HG02973 (cell line): Measurements from ENCODE around the gene JMJD7.

ENCODE experiments used
- ATAC-seq: cut with Tn5 transposase; IDR thresholded peaks from one replicate; pipeline ENCODE4 v1.9.1; 2021; ENCODE audit warnings: moderate library complexity; ENCODE audit not compliant: unreplicated experiment

JMJD7 gene

DNA sequence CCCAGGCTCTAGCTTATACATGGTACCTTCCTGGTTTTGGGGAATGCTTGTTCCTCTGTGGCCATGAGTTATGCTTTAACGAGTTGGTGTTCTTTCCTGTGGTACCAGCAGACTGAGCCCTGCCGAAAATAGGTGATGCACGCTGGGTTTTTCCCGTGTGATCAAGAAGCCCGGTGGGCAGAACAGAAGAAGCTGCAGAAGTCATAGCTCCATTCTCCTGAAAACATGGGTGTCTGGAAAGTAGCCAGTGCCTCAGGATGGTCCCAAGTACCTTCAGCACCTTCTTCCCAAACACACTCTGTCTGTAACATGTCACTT is 28.4 kb upstream of the JMJD7 start:
- no peak for ATAC-seq

DNA sequence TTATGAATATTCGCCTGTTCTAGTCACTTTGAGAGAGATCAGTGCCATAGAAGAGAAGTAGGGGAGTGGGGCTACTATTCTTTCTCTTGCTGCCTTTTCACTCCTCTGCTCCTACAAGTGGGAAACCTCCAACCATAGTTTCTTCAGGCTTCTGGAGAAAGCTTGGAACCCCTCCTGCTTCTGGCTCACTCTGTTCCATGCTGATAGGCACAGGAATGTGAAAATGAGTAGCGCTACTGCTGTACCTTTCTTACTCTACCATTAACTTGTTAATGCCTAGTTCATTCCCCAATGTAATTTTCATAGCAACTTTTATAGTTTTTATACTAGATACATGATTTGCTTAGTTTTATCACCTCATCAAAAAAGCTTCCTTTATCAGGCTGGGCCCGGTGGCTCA is 26.7 kb upstream of the JMJD7 start:
- ATAC-seq = no peak

DNA sequence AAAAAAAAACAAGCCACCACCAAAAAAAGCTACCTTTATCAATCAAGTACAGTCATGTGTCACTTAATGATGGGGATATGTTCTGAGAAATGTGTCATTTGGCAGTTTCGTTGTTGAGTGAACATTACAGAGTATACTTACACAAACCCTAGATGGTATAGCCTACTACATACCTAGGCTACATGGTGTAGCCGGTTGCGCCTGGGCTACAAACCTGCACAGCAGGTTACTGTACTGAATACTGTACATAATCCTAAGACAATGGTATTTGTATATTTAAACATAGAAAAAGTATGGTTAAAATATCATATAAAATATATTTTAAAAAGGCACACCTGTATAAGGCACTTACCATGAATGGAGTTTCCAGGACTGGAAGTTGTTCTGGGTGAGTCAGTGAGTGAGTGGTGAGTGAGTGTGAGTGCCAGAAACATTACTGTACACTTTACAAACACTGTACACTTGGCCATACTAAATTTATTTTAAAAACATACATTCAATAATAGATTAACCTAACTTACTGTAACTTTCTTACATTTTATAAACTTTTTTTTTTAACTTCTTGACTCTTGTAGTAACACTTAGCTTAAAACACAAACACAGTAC is 25.9 kb upstream of the JMJD7 start:
- no peak for ATAC-seq

GRCh38 chr15:41804361-41804760 is 23.5 kb upstream of the JMJD7 start:
- no peak for ATAC-seq

DNA sequence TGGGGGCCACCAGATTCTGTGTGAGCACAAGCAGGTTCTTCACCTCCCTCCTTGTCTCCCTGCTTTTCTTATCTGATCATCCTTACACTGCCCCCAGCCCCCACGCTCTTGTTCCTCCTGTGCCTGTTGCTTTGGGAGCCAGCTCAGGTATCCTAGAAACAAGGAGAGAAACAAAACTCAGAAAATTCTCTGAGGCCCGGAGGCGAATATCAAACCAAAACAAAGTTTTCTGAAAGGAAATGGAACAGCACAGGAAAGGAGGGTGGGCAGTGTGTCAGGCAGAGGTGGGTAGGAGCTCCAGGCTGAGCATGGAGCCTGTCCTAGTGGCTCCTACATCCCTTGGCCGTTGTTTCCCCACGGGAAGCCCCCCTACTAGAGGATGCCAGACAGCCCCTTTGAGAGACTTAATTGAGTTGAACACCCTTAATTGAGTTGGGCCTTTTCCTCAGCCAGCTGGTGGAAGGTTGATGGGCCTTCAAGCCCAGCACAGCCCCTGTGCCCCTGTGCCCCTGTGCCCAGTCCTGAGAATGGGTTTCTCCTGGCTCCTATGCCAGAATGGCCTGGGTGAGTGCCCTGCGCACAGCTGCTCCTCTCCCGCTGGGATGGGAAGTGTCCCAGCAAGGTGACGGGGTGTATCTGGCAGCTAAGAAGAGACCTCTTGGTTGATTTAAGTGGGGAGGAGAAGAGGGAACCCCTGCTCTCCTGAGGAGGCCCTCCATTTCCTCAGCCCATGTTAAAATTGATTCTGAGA is 22.8 kb upstream of the JMJD7 start:
- ATAC-seq = no peak

GRCh38 chr15:41805711-41806110 is 22.2 kb upstream of the JMJD7 start:
- ATAC-seq = no peak

GRCh38 chr15:41806291-41807181 is 21.4 kb upstream of the JMJD7 start:
- no peak for ATAC-seq

DNA sequence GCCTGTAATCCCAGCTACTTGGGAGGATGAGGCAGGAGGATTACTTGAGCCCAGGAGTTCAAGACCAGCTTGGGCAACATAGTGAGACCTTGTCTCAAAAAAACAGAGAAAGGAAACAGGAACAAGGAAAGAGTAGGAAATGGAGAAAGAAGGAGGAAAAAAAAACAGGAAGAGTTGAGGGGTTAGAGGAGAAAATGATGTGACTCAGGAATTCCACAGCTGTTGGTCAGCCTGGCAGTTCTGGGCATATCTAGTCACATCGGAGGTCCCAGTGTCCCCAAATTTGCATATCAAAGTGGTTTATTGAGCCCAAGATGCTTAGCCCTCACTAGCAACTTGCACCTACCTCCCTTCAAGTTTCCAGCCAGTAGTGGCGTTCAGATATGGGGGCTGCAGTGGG is 18.8 kb upstream of the JMJD7 start:
- ATAC-seq = no peak

- no peak for ATAC-seq
Observed at GRCh38 chr15:41809526-41810220, 18.2 kb upstream of the JMJD7 start.

GRCh38 chr15:41810651-41811431 is 17.1 kb upstream of the JMJD7 start:
- ATAC-seq = no peak

DNA sequence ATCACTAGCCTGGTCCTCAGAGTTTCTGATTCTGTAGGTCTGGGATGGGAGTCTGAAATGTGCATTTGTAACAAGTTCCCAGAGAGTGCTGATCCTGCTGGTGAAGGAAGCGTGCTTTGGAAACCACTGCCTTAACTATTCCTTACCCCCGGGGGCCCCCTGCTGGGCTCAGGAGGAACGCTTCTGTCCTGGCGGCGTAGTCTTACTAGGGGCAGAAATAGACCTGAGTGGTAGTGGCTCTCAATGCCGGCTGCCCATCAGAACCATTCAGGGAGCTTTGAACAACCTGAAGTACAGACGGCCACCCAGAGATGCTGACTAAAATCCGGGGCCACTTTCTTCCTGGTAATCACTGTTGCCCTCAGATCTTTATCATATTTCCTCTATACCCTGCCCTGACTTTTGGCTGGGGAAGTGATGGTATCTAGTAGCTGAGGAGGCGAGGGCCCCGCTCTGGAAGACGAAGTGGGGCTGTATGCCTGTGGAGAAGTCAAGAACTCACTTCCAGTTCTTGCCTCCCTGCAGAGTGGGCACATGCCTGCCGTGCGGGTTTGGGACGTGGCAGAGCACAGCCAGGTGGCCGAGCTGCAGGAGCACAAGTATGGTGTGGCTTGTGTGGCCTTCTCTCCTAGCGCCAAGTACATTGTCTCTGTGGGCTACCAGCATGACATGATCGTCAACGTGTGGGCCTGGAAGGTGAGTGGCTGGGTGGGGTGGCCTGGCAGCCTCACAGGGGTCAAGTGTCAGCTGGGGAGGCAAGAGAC is 16.3 kb upstream of the JMJD7 start:
- ATAC-seq = no peak

DNA sequence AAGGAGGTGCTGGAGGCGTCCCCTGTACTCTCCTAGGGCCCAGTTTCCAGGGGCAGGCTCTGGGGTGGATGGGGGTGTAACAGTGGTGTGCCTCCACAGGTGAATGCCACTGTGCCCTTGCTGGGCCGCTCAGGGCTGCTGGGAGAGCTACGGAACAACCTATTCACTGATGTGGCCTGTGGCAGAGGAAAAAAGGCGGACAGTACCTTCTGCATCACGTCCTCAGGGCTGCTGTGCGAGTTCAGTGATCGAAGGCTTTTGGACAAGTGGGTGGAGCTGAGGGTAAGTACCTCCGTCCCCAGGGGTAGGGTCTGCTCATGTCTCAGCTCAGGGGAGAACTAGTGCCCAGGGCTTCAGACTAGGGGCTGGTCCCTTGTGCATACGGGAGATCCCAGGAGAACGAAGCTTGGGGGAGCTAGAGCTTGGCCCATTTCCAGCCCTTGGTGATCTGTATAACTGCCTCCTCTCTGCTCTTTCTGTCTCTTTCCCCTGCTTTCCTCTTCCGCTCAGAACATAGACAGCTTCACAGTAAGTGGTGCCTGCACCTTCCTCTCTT is 15.0 kb upstream of the JMJD7 start:
- ATAC-seq = no peak

- no peak for ATAC-seq
Observed at GRCh38 chr15:41813426-41813825, 14.5 kb upstream of the JMJD7 start.

DNA sequence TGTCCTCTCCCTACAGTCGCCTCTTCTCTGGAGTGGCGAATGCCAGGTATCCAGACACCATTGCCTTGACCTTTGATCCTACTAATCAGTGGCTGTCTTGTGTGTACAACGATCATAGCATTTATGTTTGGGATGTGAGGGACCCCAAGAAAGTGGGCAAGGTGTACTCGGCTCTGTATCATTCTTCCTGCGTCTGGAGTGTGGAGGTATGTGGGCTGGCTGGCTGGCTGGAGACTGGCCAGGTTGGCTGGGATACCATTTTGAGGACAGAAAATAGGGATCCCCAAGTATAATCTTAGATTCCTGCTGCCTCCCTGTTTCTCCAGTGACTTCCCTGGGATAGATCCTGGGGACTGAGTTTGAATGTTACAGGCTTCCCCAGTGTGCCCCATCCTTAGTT is 13.4 kb upstream of the JMJD7 start:
- ATAC-seq = no peak

DNA sequence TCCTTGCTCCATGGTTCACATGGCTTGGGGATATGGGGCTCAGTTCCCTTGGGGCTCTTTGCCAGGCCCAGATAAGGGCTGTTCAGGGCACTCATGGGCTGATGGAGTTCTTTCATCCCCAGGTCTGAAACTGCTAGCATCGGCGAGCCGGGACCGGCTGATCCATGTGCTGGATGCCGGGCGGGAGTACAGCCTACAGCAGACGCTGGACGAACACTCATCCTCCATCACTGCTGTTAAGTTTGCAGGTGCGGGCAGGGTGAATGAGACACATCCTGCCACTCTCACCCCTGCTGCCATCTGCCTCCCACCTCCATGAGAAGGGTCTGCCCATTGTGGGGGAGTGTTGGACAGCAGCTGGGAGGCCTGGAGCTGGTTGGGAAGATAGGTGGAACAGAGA is 11.1 kb upstream of the JMJD7 start:
- ATAC-seq = no peak

DNA sequence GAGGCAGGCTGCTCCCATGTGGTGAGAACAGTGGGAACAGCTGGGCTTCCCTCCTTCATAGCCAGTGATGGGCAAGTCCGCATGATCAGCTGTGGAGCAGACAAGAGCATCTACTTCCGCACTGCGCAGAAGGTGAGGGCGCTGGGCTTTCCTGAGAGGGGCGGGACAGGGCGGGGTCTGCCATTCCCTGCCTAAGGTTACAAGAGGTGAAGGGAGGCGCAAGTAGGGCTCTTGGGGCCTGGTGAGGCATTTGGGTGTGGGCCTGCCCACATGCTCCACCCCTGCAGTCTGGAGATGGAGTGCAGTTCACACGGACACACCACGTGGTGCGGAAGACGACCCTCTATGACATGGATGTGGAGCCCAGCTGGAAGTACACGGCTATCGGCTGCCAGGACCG is 10.6 kb upstream of the JMJD7 start:
- no peak for ATAC-seq

DNA sequence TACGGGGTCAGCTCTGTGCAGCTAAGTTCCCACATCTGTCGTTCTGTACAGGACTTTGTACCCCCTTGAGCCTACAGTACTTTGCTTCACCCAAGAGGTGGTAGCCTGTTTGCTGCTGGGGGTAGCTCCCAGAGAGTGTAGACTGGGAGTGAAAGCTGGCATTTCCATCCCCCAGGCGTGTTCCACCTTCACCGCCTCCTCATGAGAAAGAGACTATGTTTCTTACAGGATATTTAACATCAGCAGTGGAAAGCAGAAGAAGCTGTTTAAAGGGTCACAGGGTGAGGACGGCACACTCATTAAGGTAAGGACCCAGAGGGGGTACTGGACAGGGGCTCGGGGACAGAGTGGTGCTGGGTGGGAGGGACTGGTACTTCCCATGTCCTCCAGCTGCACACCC is 10.1 kb upstream of the JMJD7 start:
- no peak for ATAC-seq

DNA sequence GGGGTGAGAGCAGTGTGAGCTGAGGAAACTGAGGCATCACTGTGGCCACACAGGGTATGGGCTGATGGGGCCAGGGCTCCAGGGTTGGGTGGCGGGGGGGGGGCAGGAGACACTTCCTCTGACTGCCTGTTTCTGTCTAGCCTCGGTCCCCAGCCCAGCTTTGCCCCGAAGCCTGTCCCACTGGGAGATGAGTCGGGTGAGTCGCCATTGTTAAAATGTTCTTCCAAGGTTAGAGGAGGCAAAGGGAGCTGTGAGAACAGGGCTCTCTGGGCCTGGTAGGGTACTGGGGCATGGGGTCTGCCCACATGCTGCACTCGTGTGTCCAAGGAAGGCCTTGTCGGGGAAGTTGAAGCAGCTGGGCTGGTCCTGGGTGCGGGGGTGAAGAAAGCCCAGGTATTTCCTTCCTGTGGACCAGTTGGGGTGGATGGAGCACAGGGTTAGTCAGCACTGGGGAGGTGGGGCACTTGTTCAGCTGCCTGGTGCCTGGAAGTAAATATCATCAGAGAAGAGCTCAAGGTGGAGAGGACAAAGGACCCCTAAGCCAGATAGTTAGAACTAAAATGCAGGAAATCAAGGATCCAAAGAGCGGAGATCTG is 8.3 kb upstream of the JMJD7 start:
- no peak for ATAC-seq

GRCh38 chr15:41820791-41821423 is 7.0 kb upstream of the JMJD7 start:
- no peak for ATAC-seq
